HEK293 (cell line): Measurements from ENCODE around the gene EEF1AKMT3.
A peak's percentile ranks its signal among the peaks of the same experiment; 100 is the strongest.

Experiments used
- EGR2 ChIP-seq: fragments of 450-650 bp; formaldehyde crosslinking; IDR thresholded peaks from 2 replicates; pipeline ENCODE4 v1.5.1; 2016; ENCODE audit warnings: low read depth, missing biosample characterization, missing genetic modification characterization
- FEZF1 ChIP-seq: fragments of 450-650 bp; formaldehyde crosslinking; IDR thresholded peaks from 2 replicates; pipeline ENCODE4 v1.5.1; 2016; ENCODE audit warnings: missing biosample characterization, missing genetic modification characterization
- GLI2 ChIP-seq: fragments of 450-650 bp; formaldehyde crosslinking; IDR thresholded peaks from 2 replicates; pipeline ENCODE4; 2017; ENCODE audit warnings: missing biosample characterization, missing genetic modification characterization, low read depth, borderline replicate concordance
- GLIS1 ChIP-seq: fragments of 450-650 bp; formaldehyde crosslinking; IDR thresholded peaks from 2 replicates; pipeline ENCODE4 v1.5.1; 2016; ENCODE audit warnings: missing biosample characterization, missing genetic modification characterization
- HOXD13 ChIP-seq: sonication (generic); formaldehyde crosslinking; IDR thresholded peaks from 2 replicates; pipeline ENCODE4 v1.8.0; 2022; ENCODE audit warnings: missing genetic modification reagents, borderline replicate concordance
- KLF1 ChIP-seq: fragments of 450-650 bp; formaldehyde crosslinking; IDR thresholded peaks from 2 replicates; pipeline ENCODE4 v1.5.1; 2016; ENCODE audit warnings: missing biosample characterization, missing genetic modification characterization
- KLF8 ChIP-seq: fragments of 450-650 bp; formaldehyde crosslinking; IDR thresholded peaks from 2 replicates; pipeline ENCODE4 v1.5.1; 2016; ENCODE audit warnings: missing biosample characterization, missing genetic modification characterization
- OSR2 ChIP-seq: fragments of 450-650 bp; formaldehyde crosslinking; IDR thresholded peaks from 2 replicates; pipeline ENCODE4 v1.5.1; 2016; ENCODE audit warnings: missing biosample characterization, missing genetic modification characterization
- SP2 ChIP-seq: fragments of 450-650 bp; formaldehyde crosslinking; IDR thresholded peaks from 2 replicates; pipeline ENCODE4 v1.5.1; 2016; ENCODE audit warnings: missing biosample characterization, missing genetic modification characterization
- YY2 ChIP-seq: fragments of 450-650 bp; formaldehyde crosslinking; IDR thresholded peaks from 2 replicates; pipeline ENCODE4 v1.5.1; 2016; ENCODE audit warnings: missing biosample characterization, missing genetic modification characterization
- ZBTB20 ChIP-seq: fragments of 450-650 bp; formaldehyde crosslinking; IDR thresholded peaks from 2 replicates; pipeline ENCODE4 v1.5.1; 2016; ENCODE audit warnings: missing biosample characterization, missing genetic modification characterization
- ZBTB21 ChIP-seq: fragments of 450-650 bp; formaldehyde crosslinking; IDR thresholded peaks from 2 replicates; pipeline ENCODE4 v1.5.1; 2017; ENCODE audit warnings: missing biosample characterization, missing genetic modification characterization
- ZBTB48 ChIP-seq: fragments of 450-650 bp; formaldehyde crosslinking; IDR thresholded peaks from 2 replicates; pipeline ENCODE4 v1.5.1; 2016; ENCODE audit warnings: missing biosample characterization, missing genetic modification characterization
- ZBTB8A ChIP-seq: fragments of 450-650 bp; formaldehyde crosslinking; IDR thresholded peaks from 2 replicates; pipeline ENCODE4 v1.5.1; 2016; ENCODE audit warnings: missing biosample characterization, missing genetic modification characterization
- ZNF174 ChIP-seq: fragments of 450-650 bp; formaldehyde crosslinking; IDR thresholded peaks from 2 replicates; pipeline ENCODE4 v1.5.0; 2017; ENCODE audit warnings: missing biosample characterization, mild to moderate bottlenecking, missing genetic modification characterization
- ZNF184 ChIP-seq: fragments of 450-650 bp; IDR thresholded peaks from 2 replicates; pipeline ENCODE4 v1.5.1; 2018; ENCODE audit warnings: missing biosample characterization, mild to moderate bottlenecking, missing genetic modification characterization
- ZNF292 ChIP-seq: fragments of 450-650 bp; formaldehyde crosslinking; IDR thresholded peaks from 2 replicates; pipeline ENCODE4 v1.5.1; 2016; ENCODE audit warnings: low read depth, missing biosample characterization, missing genetic modification characterization, borderline replicate concordance
- ZNF394 ChIP-seq: fragments of 450-650 bp; formaldehyde crosslinking; IDR thresholded peaks from 2 replicates; pipeline ENCODE4 v1.5.1; 2016; ENCODE audit warnings: missing biosample characterization, missing genetic modification characterization, mild to moderate bottlenecking, moderate library complexity, borderline replicate concordance
- ZNF426 ChIP-seq: fragments of 450-650 bp; formaldehyde crosslinking; IDR thresholded peaks from 2 replicates; pipeline ENCODE4 v1.5.1; 2017; ENCODE audit warnings: missing biosample characterization, missing genetic modification characterization, mild to moderate bottlenecking, inconsistent platforms, moderate library complexity
- ZNF501 ChIP-seq: fragments of 450-650 bp; formaldehyde crosslinking; IDR thresholded peaks from 2 replicates; pipeline ENCODE4 v1.5.1; 2016; ENCODE audit warnings: missing biosample characterization, missing genetic modification characterization
- ZNF521 ChIP-seq: fragments of 450-650 bp; formaldehyde crosslinking; IDR thresholded peaks from 2 replicates; pipeline ENCODE4 v1.5.1; 2017; ENCODE audit warnings: missing biosample characterization, mild to moderate bottlenecking, missing genetic modification characterization
- ZNF548 ChIP-seq: fragments of 450-650 bp; formaldehyde crosslinking; IDR thresholded peaks from 2 replicates; pipeline ENCODE4 v1.5.1; 2016; ENCODE audit warnings: missing biosample characterization, missing genetic modification characterization
- ZNF585B ChIP-seq: fragments of 450-650 bp; formaldehyde crosslinking; IDR thresholded peaks from 2 replicates; pipeline ENCODE4 v1.5.1; 2016; ENCODE audit warnings: missing biosample characterization, missing genetic modification characterization
- ZNF777 ChIP-seq: fragments of 450-650 bp; formaldehyde crosslinking; IDR thresholded peaks from 2 replicates; pipeline ENCODE4 v1.5.1; 2017; ENCODE audit warnings: missing biosample characterization, missing genetic modification characterization, borderline replicate concordance
- TF ChIP-seq, protein P1 (sequence below): fragments of 450-650 bp; formaldehyde crosslinking; IDR thresholded peaks from 2 replicates; pipeline ENCODE4 v1.5.1; 2016; ENCODE audit warnings: missing biosample characterization, missing genetic modification characterization
- TF ChIP-seq, protein P2 (sequence below): fragments of 450-650 bp; formaldehyde crosslinking; IDR thresholded peaks from 2 replicates; pipeline ENCODE4 v1.5.1; 2016; ENCODE audit warnings: missing biosample characterization, missing genetic modification characterization
- TF ChIP-seq, protein P3 (sequence below): fragments of 450-650 bp; IDR thresholded peaks from 2 replicates; pipeline ENCODE4 v1.5.1; 2018; ENCODE audit warnings: missing biosample characterization, mild to moderate bottlenecking, missing genetic modification characterization
- TF ChIP-seq, protein P4 (sequence below): fragments of 450-650 bp; formaldehyde crosslinking; IDR thresholded peaks from 2 replicates; pipeline ENCODE4 v1.5.1; 2016; ENCODE audit warnings: missing biosample characterization, missing genetic modification characterization
- TF ChIP-seq, protein P5 (sequence below): fragments of 450-650 bp; formaldehyde crosslinking; IDR thresholded peaks from 2 replicates; pipeline ENCODE4 v1.5.1; 2016; ENCODE audit warnings: missing biosample characterization, missing genetic modification characterization
- TF ChIP-seq, protein P6 (sequence below): fragments of 450-650 bp; formaldehyde crosslinking; IDR thresholded peaks from 2 replicates; pipeline ENCODE4 v1.5.1; 2016; ENCODE audit warnings: missing biosample characterization, missing genetic modification characterization
- TF ChIP-seq, protein P7 (sequence below): fragments of 450-650 bp; formaldehyde crosslinking; IDR thresholded peaks from 2 replicates; pipeline ENCODE4 v1.5.1; 2016; ENCODE audit warnings: missing biosample characterization, missing genetic modification characterization

Gene EEF1AKMT3

DNA sequence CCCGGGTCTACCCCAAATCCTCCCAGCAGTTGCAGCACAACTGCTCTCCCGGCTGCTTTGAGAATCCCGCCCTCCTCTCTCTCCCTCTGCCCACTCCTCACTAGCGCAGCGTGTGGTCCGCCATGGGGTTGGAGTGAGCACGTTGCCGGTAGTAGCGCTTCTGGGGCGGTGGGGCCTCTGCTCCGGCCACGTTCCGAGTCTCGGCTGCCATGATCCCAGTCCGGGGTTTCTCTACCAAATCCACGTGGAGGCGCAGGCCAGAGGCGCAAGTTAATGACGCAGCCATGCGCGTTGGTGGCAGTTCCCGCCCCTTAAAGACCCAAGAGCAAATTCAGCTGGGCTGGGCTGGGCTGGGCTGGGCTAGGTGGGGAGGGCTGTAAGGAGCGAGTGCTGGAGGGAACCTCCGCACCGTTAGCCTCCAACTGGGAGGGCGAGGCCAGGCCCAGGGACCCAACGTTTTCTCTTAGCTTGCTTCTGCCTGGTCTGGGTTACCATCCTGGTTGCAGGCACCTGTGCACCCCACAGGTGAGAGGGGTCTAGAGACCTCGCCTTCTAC lies 463 bp upstream of the EEF1AKMT3 start, which contains the start of gene METTL1 (continued):
- TF ChIP-seq, protein P1, sequence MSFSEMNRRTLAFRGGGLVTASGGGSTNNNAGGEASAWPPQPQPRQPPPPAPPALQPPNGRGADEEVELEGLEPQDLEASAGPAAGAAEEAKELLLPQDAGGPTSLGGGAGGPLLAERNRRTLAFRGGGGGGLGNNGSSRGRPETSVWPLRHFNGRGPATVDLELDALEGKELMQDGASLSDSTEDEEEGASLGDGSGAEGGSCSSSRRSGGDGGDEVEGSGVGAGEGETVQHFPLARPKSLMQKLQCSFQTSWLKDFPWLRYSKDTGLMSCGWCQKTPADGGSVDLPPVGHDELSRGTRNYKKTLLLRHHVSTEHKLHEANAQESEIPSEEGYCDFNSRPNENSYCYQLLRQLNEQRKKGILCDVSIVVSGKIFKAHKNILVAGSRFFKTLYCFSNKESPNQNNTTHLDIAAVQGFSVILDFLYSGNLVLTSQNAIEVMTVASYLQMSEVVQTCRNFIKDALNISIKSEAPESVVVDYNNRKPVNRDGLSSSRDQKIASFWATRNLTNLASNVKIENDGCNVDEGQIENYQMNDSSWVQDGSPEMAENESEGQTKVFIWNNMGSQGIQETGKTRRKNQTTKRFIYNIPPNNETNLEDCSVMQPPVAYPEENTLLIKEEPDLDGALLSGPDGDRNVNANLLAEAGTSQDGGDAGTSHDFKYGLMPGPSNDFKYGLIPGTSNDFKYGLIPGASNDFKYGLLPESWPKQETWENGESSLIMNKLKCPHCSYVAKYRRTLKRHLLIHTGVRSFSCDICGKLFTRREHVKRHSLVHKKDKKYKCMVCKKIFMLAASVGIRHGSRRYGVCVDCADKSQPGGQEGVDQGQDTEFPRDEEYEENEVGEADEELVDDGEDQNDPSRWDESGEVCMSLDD: peak; percentile 98
- TF ChIP-seq ZNF585B (tag by site-specific recombination) (no peak), ZBTB21 (tag by site-specific recombination) (peak; percentile 95), ZNF521 (no peak), GLI2 (tag by site-specific recombination) (no peak), ZBTB20 (tag by site-specific recombination) (peak; percentile 98), ZNF501 (peak; percentile 99), ZNF426 (no peak), GLIS1 (tag by site-specific recombination) (peak; percentile 74), ZNF548 (tag by site-specific recombination) (no peak), ZNF292 (no peak), ZNF394 (tag by site-specific recombination) (peak; percentile 79; the same call in 1 of the 2 replicates), ZBTB48 (tag by site-specific recombination) (peak; percentile 96), HOXD13 (CRISPR knock-in tag) (no peak), KLF1 (tag by site-specific recombination) (peak; percentile 58), FEZF1 (tag by site-specific recombination) (0 out of 2 replicates have a peak, but pooled peaks have one; percentile 11), OSR2 (peak; percentile 40; the same call in 1 of the 2 replicates), KLF8 (tag by site-specific recombination) (peak; percentile 89), SP2 (tag by site-specific recombination) (peak; percentile 85), ZBTB8A (tag by site-specific recombination) (peak; percentile 90), ZNF777 (tag by site-specific recombination) (no peak), ZNF174 (tag by site-specific recombination) (no peak), ZNF184 (peak; percentile 55; the same call in 1 of the 2 replicates), EGR2 (tag by site-specific recombination) (peak; percentile 58), YY2 (tag by site-specific recombination) (peak; percentile 94)
- TF ChIP-seq, protein P2, sequence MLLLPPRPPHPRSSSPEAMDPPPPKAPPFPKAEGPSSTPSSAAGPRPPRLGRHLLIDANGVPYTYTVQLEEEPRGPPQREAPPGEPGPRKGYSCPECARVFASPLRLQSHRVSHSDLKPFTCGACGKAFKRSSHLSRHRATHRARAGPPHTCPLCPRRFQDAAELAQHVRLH (tag by site-specific recombination): peak; percentile 83; the same call in 1 of the 2 replicates
- TF ChIP-seq, protein P3, sequence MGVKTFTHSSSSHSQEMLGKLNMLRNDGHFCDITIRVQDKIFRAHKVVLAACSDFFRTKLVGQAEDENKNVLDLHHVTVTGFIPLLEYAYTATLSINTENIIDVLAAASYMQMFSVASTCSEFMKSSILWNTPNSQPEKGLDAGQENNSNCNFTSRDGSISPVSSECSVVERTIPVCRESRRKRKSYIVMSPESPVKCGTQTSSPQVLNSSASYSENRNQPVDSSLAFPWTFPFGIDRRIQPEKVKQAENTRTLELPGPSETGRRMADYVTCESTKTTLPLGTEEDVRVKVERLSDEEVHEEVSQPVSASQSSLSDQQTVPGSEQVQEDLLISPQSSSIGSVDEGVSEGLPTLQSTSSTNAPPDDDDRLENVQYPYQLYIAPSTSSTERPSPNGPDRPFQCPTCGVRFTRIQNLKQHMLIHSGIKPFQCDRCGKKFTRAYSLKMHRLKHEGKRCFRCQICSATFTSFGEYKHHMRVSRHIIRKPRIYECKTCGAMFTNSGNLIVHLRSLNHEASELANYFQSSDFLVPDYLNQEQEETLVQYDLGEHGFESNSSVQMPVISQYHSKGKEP (tag by site-specific recombination): peak; percentile 35; the same call in 1 of the 2 replicates
- TF ChIP-seq, protein P4, sequence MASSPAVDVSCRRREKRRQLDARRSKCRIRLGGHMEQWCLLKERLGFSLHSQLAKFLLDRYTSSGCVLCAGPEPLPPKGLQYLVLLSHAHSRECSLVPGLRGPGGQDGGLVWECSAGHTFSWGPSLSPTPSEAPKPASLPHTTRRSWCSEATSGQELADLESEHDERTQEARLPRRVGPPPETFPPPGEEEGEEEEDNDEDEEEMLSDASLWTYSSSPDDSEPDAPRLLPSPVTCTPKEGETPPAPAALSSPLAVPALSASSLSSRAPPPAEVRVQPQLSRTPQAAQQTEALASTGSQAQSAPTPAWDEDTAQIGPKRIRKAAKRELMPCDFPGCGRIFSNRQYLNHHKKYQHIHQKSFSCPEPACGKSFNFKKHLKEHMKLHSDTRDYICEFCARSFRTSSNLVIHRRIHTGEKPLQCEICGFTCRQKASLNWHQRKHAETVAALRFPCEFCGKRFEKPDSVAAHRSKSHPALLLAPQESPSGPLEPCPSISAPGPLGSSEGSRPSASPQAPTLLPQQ (tag by site-specific recombination): peak; percentile 94
- TF ChIP-seq, protein P5, sequence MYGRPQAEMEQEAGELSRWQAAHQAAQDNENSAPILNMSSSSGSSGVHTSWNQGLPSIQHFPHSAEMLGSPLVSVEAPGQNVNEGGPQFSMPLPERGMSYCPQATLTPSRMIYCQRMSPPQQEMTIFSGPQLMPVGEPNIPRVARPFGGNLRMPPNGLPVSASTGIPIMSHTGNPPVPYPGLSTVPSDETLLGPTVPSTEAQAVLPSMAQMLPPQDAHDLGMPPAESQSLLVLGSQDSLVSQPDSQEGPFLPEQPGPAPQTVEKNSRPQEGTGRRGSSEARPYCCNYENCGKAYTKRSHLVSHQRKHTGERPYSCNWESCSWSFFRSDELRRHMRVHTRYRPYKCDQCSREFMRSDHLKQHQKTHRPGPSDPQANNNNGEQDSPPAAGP (tag by site-specific recombination): peak; percentile 93
- TF ChIP-seq, protein P6, sequence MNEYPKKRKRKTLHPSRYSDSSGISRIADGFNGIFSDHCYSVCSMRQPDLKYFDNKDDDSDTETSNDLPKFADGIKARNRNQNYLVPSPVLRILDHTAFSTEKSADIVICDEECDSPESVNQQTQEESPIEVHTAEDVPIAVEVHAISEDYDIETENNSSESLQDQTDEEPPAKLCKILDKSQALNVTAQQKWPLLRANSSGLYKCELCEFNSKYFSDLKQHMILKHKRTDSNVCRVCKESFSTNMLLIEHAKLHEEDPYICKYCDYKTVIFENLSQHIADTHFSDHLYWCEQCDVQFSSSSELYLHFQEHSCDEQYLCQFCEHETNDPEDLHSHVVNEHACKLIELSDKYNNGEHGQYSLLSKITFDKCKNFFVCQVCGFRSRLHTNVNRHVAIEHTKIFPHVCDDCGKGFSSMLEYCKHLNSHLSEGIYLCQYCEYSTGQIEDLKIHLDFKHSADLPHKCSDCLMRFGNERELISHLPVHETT (tag by site-specific recombination): peak; percentile 94
- TF ChIP-seq, protein P7, sequence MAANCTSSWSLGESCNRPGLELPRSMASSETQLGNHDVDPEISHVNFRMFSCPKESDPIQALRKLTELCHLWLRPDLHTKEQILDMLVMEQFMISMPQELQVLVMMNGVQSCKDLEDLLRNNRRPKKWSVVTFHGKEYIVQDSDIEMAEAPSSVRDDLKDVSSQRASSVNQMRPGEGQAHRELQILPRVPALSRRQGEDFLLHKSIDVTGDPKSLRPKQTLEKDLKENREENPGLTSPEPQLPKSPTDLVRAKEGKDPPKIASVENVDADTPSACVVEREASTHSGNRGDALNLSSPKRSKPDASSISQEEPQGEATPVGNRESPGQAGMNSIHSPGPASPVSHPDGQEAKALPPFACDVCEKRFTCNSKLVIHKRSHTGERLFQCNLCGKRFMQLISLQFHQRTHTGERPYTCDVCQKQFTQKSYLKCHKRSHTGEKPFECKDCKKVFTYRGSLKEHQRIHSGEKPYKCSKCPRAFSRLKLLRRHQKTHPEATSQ: peak; percentile 54; the same call in 1 of the 2 replicates
